GM19193 (cell line): ENCODE results near the gene CLDN20.

Experiments
- POLR2A ChIP-seq: IDR thresholded peaks from 4 replicates; pipeline ENCODE4 v1.6.1; 2011; ENCODE audit not compliant: insufficient read depth, insufficient read length; ENCODE audit errors: extremely low read depth

CLDN20 gene

DNA sequence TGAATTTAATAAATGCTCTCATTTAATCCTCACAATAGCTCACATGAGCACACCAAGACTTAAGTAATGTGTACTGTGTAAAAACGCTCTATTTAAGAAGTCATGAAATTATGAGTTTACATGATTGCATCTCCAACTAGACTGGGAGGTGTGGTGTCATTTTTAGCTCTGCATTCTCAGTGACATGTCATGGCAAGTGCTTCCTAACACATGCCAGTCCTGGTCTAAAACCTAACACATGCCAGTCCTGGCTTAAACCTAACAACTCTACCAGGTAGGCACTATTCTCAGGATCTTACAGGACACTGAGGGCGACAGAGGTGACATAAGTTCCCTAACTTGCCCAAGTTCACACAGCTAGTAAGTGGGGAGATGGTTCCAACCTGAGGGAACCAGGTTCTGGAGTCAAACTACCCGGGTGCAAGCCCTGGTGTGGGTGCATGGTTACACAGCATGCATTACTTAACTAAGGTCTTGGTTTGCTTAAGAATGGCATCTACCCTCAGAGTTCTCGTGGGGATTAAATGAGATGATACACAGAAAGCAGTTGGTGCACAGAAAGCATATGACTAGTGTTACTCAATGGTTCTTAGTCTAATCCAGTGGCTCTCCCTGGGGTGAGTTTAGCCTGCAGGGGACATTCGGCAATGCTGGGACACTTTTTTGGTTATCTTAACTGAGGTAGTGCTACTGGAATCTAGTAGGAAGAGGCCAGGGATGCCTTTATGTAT, 14.7 kb downstream of the CLDN20 start:
- no peak for TF ChIP-seq POLR2A

GRCh38 chr6:155284775-155285174, 21.0 kb downstream of the CLDN20 start:
- no peak for TF ChIP-seq POLR2A

DNA sequence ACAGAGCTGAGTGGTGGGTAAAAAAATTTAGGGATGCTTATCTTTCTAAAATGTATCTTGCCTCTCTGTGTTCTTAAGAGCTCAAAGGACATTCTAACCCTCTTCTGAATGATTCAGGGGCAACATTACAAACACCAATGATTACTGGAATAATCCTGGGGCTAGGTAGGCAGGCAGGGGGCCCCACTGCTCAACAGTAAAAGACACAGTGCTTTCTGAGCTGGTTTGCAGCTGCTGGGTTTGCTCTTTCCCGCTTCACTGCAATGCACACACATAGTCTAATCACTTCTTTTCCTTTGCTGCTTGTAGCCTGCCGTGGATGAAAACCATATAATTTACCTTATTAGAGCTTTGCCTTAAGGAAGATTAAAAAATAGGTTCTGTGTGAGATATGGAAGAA, 23.9 kb downstream of the CLDN20 start:
- no peak for TF ChIP-seq POLR2A

DNA sequence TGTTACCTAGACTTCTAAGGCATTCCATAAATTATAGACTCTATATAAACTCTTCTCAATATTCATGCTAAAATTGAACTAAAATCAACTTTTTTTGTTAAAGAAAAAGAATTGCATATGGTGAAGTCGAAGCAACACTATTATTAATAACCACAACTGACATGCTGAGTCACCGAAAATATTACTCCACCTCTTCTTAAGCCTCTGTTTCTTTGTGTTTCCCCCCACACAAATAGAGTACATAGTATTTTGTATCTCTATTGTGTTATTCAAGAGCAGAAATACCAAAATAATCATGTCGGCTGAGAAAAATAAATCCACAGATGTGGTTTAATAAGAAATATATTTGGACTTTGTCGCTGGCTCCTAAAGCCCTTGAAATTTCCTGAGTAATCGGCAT, 26.7 kb downstream of the CLDN20 start:
- TF ChIP-seq POLR2A: no peak

DNA sequence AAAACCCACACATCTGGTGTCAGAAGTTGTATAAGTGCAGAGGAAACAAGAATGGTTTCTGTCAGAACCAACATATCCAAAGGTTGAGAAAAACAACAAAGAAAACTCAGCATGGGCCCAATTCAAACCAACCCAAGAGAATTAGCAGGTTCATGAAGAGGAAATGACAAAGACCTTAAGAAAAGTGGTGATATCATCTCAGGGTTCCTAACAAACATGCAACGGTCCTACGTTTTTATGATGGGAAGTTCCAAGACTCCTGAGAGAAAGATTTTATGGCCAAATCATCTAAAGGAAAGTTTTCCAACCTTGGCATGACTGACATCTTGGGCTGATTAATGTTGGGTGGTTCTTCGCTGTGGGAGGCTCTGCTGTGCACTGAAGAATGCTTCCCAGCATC, 27.5 kb downstream of the CLDN20 start:
- no peak for TF ChIP-seq POLR2A

DNA sequence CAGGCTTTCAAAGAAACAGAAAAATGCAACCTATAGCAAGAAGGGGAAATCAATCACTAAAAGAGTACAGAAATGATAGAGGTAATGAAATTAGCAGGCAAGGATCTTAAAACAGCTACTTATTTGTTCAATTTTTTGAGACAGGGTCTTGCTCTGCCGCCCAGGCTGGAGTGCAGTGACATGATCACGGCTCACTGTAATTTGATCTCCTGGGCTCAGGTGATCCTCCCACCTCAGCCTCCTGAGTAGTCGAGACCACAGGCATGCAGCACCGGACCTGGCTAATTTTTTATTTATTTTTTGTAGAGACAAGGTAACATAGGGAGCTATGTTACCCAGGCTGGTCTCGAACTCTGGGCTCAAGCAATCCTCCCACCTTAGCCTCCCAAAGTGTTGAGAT, 28.9 kb downstream of the CLDN20 start:
- TF ChIP-seq POLR2A: no peak

DNA sequence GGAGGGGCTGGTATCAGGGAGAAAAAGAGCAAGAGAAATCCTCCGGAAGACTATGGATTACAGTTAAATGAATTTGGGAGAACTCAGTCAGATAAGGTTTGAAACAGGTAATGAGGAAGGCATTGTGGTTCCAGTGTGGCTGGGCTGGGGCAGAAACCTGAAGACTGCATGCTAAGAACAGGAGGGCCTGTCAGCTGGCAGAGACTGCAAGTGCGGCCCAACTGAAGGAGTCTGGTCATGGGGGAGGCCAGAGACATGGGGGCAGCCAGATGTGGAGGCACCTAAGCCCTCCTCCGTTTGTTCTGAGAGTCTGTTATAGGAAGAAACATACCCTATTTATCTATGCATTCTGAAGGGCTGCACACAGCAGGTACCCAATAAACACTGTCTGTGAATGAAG, 33.9 kb downstream of the CLDN20 start:
- no peak for TF ChIP-seq POLR2A

DNA sequence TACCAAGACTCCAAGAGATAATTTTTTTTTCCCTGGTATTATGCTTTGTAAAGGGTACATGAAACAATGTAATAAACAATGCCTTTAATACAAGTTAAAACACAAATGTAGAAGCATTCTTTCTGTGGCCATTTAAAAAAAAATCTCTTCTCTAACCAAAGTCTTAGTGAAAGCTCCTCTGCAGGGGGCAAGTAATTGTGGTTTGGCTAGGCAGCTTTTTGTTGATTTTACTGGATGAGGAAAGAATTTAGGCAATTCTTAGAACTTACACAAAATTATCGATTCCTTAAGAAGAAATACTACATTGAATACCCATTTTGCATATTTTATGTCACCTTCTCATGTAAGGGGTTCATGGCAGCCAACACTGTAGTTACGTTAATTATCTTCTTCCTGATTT, 38.1 kb downstream of the CLDN20 start:
- TF ChIP-seq POLR2A: no peak

GRCh38 chr6:155303361-155303870, 39.6 kb downstream of the CLDN20 start:
- no peak for TF ChIP-seq POLR2A

DNA sequence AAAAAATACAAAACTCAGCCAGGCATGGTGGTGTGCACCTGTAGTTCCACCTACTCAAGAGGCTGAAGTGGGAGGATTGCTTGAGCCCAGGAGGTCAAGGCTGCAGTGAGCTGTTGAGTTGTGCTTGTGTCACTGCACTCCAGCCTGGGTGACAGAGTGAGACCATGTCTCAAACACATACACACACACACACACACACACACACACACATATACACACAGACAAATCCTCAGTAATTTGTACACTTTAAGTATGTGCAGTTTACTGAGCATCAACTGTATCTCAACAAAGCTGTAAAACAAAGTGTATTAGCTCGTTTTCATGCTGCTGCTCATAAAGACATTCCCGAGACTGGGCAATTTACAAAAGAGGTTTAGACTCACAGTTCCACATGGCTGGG, 43.1 kb downstream of the CLDN20 start:
- no peak for TF ChIP-seq POLR2A

- no peak for TF ChIP-seq POLR2A
These were observed 45.3 kb downstream of the CLDN20 start for GRCh38 chr6:155309150-155309549.

DNA sequence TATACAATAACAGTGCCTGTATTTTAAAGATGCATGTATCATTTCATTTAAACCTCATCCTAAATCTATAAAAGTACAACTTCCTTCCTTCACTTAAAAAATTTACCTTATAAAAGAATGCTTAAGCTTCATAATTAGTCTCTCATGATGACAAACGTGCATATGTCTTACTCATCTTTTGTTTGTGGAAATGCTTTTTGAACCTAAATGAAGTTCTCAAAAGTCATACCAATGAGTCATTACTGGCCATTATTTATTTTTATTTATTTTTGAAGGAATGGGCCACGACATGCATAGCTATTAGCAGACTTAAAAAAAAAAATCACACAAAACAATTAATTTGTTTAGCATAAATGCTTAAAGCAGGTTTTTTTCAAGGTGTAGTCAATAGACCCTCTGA, 46.8 kb downstream of the CLDN20 start:
- no peak for TF ChIP-seq POLR2A

GRCh38 chr6:155311086-155311485, 47.3 kb downstream of the CLDN20 start:
- no peak for TF ChIP-seq POLR2A

DNA sequence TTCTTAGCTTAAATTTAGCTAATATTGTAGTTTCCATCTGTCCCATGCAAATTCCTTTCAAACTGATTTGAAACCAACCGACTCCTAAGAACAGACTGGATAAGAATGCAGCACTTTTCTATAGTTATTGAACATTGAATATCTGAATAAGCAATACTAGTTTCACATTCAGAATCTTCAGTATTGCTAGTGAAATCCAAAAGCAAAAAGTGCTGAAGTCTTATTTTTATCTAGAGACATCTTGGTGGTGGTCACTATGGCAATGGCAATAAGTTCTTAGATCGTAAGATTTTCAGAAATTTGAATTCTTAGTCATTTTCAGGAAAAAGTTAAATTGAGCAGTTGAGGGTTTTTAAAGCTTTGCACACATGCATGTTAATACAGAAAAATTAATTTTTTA, 47.8 kb downstream of the CLDN20 start:
- TF ChIP-seq POLR2A: no peak

DNA sequence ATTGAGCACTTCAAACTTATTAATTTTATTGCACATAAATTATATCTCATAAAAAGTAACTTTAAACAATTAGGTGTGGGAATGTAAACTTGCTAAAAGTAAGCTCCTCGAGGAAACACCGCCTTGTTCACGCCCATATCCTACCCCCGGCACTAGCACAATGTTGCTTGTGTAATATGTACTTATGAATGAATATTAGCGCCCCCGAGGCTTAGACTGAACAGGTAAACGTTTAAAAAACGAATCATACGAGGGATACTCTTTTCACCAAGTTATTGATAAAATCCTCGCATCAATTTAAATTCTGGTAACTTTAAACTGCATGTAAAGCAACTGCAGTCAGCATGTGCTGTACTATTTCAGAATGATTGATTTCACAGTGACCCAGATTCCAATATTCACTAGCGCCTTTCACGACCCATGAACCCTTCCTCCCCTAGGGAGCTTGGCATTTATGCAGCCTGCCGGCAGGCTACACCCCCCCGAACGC, 49.8 kb downstream of the CLDN20 start:
- no peak for TF ChIP-seq POLR2A

DNA sequence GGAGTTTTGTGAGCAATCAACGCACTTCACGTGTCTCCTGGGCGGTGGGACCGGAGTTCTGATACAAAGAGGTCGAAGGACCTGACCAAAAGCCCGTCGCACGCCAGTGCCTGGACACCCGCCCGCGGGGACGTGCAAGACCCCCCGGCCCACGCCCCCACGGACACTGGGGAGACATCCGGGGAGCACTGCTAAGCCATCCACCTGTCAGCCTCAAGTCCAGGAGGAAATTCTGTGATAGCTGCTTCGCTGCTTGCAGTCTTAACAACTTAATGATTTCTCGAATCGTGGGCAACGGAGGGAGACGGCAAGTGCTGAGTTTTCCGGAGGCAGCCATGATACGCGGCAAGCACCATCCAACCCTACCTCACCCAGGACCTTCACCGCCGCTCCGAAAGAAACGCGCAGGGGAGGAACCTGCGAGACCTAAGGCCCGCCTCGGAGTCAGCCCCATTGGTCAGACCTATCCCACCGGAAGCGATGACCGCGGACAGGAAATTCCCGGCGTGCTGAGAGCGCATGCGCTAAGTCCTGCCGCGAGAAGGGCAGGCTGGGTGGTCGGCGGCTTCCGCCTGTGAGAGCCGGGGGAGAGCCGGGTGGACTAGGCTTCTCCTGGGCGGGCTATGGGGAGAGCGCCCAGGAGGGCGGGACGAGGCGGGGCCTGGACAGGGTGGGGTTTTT, 50.4 kb downstream of the CLDN20 start, which contains the start of gene TFB1M:
Gene TFB1M, minus strand, starts transcription at position 393 of the 681 bp plus-strand sequence. Its CDS starts 56 bp downstream, at position 337.
- peak; percentile 90 for TF ChIP-seq POLR2A
